ENCODE measurements around the gene HDAC9. TPM values are rescaled to one million over a fixed set of nuclear protein-coding genes. Genes with fewer than 3 reads are reported as not detected.

HDAC9 gene
- total RNA-seq, 4 donors from 2014 or later: 10.3 to 48.4 (median 12.2) TPM

DNA sequence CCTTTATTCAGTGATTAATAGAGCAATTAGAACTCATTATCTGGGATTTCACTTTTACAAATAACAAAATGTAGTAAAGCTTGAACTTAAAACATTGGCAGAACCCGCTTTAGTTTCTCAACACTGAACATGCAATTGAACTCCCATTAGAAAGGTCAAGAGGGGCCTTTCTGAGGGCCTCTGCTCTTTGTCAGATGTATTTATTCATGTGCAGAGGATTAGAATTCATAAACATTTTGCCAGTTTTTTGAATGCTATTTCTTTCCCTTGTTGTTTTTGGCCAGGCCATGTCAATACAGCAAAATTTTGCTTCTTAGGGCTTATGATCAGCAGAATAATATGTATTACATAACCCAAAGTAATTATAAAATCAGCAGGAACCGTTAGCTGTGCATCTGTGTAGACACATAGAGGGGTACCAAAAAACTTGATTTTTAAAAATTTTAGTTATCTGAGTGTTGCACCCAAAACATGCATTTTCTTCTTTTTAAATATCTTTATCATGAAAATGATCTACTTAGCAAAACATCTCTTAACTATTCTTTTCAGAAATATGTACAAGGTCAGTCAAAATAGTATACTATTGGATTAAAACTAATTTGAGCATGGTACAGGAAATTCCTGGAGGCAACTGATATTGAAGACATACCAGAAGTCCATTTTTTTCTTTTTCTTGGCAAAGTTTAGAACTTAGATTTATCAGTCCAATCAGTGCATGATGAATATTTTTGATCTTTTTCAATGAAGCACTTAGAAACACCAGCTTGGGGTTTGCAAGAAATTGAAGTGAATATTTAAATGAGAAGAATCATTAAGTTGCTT is 444.4 kb downstream of the HDAC9 start:
- WGBS, 2 donors: 28 to 30% methylated on average over 2 of the region's 2 CpGs
- Histone ChIP-seq H3K4me3 (no peak overlapping the region), H3K27ac (no peak overlapping the region), H3K27me3 (no peaks in the 10 kb centered on the region), H3K4me1 (peaks cover 0 to 12% (median 0%) of the 10 kb centered on the region in 4 donors), H3K36me3 (no peaks in the 10 kb centered on the region), H3K9me3 (no peaks in the 10 kb centered on the region)
- TF ChIP-seq, protein P1, sequence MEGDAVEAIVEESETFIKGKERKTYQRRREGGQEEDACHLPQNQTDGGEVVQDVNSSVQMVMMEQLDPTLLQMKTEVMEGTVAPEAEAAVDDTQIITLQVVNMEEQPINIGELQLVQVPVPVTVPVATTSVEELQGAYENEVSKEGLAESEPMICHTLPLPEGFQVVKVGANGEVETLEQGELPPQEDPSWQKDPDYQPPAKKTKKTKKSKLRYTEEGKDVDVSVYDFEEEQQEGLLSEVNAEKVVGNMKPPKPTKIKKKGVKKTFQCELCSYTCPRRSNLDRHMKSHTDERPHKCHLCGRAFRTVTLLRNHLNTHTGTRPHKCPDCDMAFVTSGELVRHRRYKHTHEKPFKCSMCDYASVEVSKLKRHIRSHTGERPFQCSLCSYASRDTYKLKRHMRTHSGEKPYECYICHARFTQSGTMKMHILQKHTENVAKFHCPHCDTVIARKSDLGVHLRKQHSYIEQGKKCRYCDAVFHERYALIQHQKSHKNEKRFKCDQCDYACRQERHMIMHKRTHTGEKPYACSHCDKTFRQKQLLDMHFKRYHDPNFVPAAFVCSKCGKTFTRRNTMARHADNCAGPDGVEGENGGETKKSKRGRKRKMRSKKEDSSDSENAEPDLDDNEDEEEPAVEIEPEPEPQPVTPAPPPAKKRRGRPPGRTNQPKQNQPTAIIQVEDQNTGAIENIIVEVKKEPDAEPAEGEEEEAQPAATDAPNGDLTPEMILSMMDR (IDR thresholded peaks at IDR 0.05): no peak
- TF ChIP-seq EP300 (IDR thresholded peaks at IDR 0.05): no peak
- no peak for TF ChIP-seq POLR2A (IDR thresholded peaks at IDR 0.05)
- DNase-seq (ENCODE audit: low spot score in 2 of 2): no peak

DNA sequence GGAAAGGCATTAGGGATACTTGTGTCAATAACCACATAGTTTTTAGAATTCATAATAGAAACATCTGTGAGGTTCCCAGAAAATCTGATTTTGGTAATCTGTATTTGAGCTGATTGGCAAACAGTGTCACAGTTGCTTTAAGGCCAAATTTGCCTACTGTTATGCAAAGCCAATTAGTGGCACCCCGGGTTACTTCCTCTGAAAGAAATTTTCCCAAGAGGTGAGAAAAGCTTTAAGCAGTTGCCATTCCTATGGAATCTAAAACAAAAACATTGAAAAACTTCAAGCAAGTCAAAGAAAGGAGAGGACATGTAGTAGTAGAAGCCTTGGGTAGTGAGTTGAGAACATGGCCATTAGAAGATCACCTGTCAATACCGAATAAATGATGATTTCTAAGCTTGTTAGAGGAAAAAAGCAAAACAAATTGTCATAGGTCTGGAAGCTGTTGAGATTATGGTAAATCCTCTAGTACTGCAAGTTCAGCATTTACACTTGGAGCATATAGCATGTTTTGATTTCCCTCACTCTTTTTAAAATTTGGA is 445.1 kb downstream of the HDAC9 start:
- no peaks in the 10 kb centered on the region for H3K27me3 ChIP-seq
- no peaks in the 10 kb centered on the region for H3K9me3 ChIP-seq
- peaks cover 0 to 12% (median 0%) of the 10 kb centered on the region in 4 donors for H3K4me1 ChIP-seq
- TF ChIP-seq EP300 (IDR thresholded peaks at IDR 0.05) (no peak), POLR2A (IDR thresholded peaks at IDR 0.05) (no peak)
- TF ChIP-seq, protein P1 (IDR thresholded peaks at IDR 0.05): no peak
- no peaks in the 10 kb centered on the region for H3K36me3 ChIP-seq
- H3K4me3 ChIP-seq: no peak overlapping the region
- WGBS, 2 donors: 35 to 39% methylated on average over 2 of the region's 2 CpGs
- no peak overlapping the region for H3K27ac ChIP-seq
- DNase-seq (ENCODE audit: low spot score in 2 of 2): no peak

DNA sequence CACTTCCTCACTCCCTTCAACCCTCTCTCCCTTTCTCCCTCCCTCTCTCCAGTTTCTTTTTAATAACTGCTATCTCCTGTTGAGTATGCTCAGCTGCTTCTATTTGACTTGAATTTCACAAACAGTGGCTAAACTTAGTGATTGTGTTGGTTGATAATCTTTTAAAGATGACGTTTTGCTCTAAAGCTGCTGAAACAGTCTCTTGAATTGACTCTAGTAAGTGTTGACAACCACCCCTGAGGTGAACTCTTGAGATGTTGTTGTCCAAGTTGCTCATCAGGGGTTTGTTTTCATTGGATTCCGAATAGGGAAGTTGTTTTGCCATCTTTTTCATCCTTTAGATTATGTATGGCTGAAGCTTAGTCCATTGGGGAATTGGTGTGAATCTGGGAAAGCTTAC is 445.7 kb downstream of the HDAC9 start:
- no peak overlapping the region for H3K27ac ChIP-seq

DNA sequence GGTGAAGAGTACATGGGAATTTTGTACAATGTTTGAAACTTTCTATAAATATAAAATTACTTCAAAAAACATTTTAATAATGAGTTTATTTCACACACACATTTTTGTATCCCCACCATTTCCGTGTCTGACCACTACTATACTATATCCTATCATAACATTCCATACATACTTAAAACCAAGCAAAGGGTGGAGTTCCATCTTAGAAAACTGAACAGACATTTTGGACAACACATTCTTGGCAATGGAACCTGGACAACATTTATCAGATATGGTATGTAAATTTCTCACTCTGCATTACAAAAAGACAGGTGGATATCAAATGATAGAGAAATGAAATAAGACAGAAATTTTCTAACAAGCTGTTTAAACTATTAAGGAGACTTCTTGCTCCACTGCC is 453.0 kb downstream of the HDAC9 start:
- no peak overlapping the region for H3K27ac ChIP-seq
- WGBS, 2 donors: 67 to 70% methylated on average over 1 of the region's 1 CpG
- no peaks in the 10 kb centered on the region for H3K9me3 ChIP-seq
- no peaks in the 10 kb centered on the region for H3K27me3 ChIP-seq
- no peaks in the 10 kb centered on the region for H3K4me1 ChIP-seq
- no peak overlapping the region for H3K4me3 ChIP-seq
- H3K36me3 ChIP-seq: no peaks in the 10 kb centered on the region
- TF ChIP-seq POLR2A (IDR thresholded peaks at IDR 0.05) (no peak), EP300 (IDR thresholded peaks at IDR 0.05) (no peak)
- TF ChIP-seq, protein P1 (IDR thresholded peaks at IDR 0.05): no peak
- no peak for DNase-seq (ENCODE audit: low spot score in 2 of 2)

More for the DNA sequence above, 445.7 kb downstream of the HDAC9 start:
- peaks cover 0 to 12% (median 0%) of the 10 kb centered on the region in 4 donors for H3K4me1 ChIP-seq
- H3K27me3 ChIP-seq: no peaks in the 10 kb centered on the region
- H3K4me3 ChIP-seq: no peak overlapping the region
- WGBS, 2 donors: 22 to 32% methylated on average over 2 of the region's 2 CpGs
- TF ChIP-seq, protein P1 (IDR thresholded peaks at IDR 0.05): no peak
- TF ChIP-seq EP300 (IDR thresholded peaks at IDR 0.05) (no peak), POLR2A (IDR thresholded peaks at IDR 0.05) (no peak)
- no peaks in the 10 kb centered on the region for H3K36me3 ChIP-seq
- no peak for DNase-seq (ENCODE audit: low spot score in 2 of 2)
- no peaks in the 10 kb centered on the region for H3K9me3 ChIP-seq

DNA sequence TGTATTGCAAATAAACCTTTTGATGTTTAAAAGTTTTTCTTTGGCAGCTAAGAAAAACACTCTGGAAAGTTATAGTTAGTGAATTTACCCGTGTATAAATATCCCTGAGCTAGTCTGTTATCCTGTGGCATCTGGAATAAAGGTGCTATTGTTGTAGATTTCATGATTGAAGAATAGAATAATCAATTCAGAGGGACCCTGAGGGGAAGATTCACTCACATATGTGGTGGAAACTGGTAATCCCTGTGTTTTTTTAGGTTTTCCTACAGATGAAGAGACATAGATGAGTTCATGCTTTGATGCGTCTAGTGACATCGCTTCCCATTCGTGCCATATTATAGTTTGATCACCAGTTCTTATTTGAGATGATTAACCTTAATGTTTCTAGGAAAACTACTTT is 457.3 kb downstream of the HDAC9 start:
- Histone ChIP-seq H3K9me3 (no peaks in the 10 kb centered on the region), H3K27me3 (no peaks in the 10 kb centered on the region), H3K27ac (no peak overlapping the region), H3K4me1 (no peaks in the 10 kb centered on the region), H3K4me3 (no peak overlapping the region), H3K36me3 (no peaks in the 10 kb centered on the region)
- no peak for TF ChIP-seq EP300 (IDR thresholded peaks at IDR 0.05)
- no peak for TF ChIP-seq POLR2A (IDR thresholded peaks at IDR 0.05)
- TF ChIP-seq, protein P1 (IDR thresholded peaks at IDR 0.05): no peak
- DNase-seq (ENCODE audit: low spot score in 2 of 2): no peak
- WGBS, 2 donors: 65 to 69% methylated on average over 4 of the region's 4 CpGs
